NCI-H1105 (cell line): Measurements from ENCODE around the gene BRWD1.

ENCODE experiments used
- DNase-seq: peaks from one replicate; lab custom pipeline; 2025; lab: John Stamatoyannopoulos, UW

BRWD1 gene

GRCh38 chr21:39327727-39328126, 14.3 kb upstream of the BRWD1 start:
- DNase-seq = no peak

GRCh38 chr21:39326607-39327307, 13.3 kb upstream of the BRWD1 start:
- no peak for DNase-seq

GRCh38 chr21:39325458-39325857, 12.0 kb upstream of the BRWD1 start:
- no peak for DNase-seq

GRCh38 chr21:39321424-39321823, 8.0 kb upstream of the BRWD1 start:
- DNase-seq = no peak

GRCh38 chr21:39319814-39320332, 6.4 kb upstream of the BRWD1 start:
- no peak for DNase-seq

- DNase-seq = no peak
Measured at GRCh38 chr21:39319251-39319756, 5.9 kb upstream of the BRWD1 start.

- no peak for DNase-seq
Measured at GRCh38 chr21:39318091-39318959, 4.9 kb upstream of the BRWD1 start.

GRCh38 chr21:39317134-39318090, 4.0 kb upstream of the BRWD1 start:
- no peak for DNase-seq

GRCh38 chr21:39316729-39317128, 3.3 kb upstream of the BRWD1 start:
- no peak for DNase-seq

- no peak for DNase-seq
Measured at GRCh38 chr21:39315603-39316445, 2.4 kb upstream of the BRWD1 start.

GRCh38 chr21:39314143-39315027, 953 bp upstream of the BRWD1 start:
- peak; percentile 40 for DNase-seq

- DNase-seq = peak; percentile 30
Measured at GRCh38 chr21:39313042-39313570, 326 bp downstream of the BRWD1 start.

GRCh38 chr21:39312112-39313041, 1.1 kb downstream of the BRWD1 start:
- DNase-seq = peak; percentile 90

- no peak for DNase-seq
Measured at GRCh38 chr21:39311164-39311563, 2.3 kb downstream of the BRWD1 start.

GRCh38 chr21:39307466-39307865, 6.0 kb downstream of the BRWD1 start:
- no peak for DNase-seq

- no peak for DNase-seq
Measured at GRCh38 chr21:39300587-39300986, 12.8 kb downstream of the BRWD1 start.

- no peak for DNase-seq
Measured at GRCh38 chr21:39296891-39297290, 16.5 kb downstream of the BRWD1 start.

- no peak for DNase-seq
Measured at GRCh38 chr21:39288987-39289386, 24.4 kb downstream of the BRWD1 start.
